ENCODE results near the gene ULBP2.
"Not testable (repeated sequence)": the region's sequence is repeated elsewhere in the genome, so short reads cannot be mapped to it uniquely, and the experiment has no call there.

Gene ULBP2

GRCh38 chr6:149951626-149952025, 9.8 kb downstream of the ULBP2 start:
- DNase-seq (ENCODE audit: low read depth): no peak

GRCh38 chr6:149953390-149953789, 11.6 kb downstream of the ULBP2 start:
- not testable (repeated sequence) for DNase-seq (ENCODE audit: low read depth)

- not testable (repeated sequence) for DNase-seq (ENCODE audit: low read depth)
Observed at GRCh38 chr6:149953934-149954327, 12.1 kb downstream of the ULBP2 start.

- not testable (repeated sequence) for DNase-seq (ENCODE audit: low read depth)
Observed at GRCh38 chr6:149954328-149954983, 12.6 kb downstream of the ULBP2 start.

GRCh38 chr6:149954984-149955653, 13.3 kb downstream of the ULBP2 start:
- not testable (repeated sequence) for DNase-seq (ENCODE audit: low read depth)

- DNase-seq (ENCODE audit: low read depth): not testable (repeated sequence)
Observed at GRCh38 chr6:149955654-149956317, 14.0 kb downstream of the ULBP2 start.

- not testable (repeated sequence) for DNase-seq (ENCODE audit: low read depth)
Observed at GRCh38 chr6:149958124-149958523, 16.3 kb downstream of the ULBP2 start.

GRCh38 chr6:149959806-149960205, 18.0 kb downstream of the ULBP2 start:
- DNase-seq (ENCODE audit: low read depth): not testable (repeated sequence)

GRCh38 chr6:149960488-149960887, 18.7 kb downstream of the ULBP2 start:
- no peak for DNase-seq (ENCODE audit: low read depth)

- no peak for DNase-seq (ENCODE audit: low read depth)
Observed at GRCh38 chr6:149961728-149962425, 20.1 kb downstream of the ULBP2 start.

GRCh38 chr6:149962461-149963211, 20.8 kb downstream of the ULBP2 start:
- DNase-seq (ENCODE audit: low read depth): no peak

GRCh38 chr6:149963212-149963461, 21.3 kb downstream of the ULBP2 start:
- no peak for DNase-seq (ENCODE audit: low read depth)

- DNase-seq (ENCODE audit: low read depth): peak; percentile 51
Observed at GRCh38 chr6:149963462-149964307, 21.9 kb downstream of the ULBP2 start, which contains the start of gene ULBP1. TSS of gene ULBP1 (plus strand) at chr6:149963943. CDS start at chr6:149964050, 107 bp downstream.

GRCh38 chr6:149964308-149965193, 22.7 kb downstream of the ULBP2 start:
- no peak for DNase-seq (ENCODE audit: low read depth)

- DNase-seq (ENCODE audit: low read depth): no peak
Observed at GRCh38 chr6:149965194-149966020, 23.6 kb downstream of the ULBP2 start.

GRCh38 chr6:149966319-149966718, 24.5 kb downstream of the ULBP2 start:
- not testable (repeated sequence) for DNase-seq (ENCODE audit: low read depth)

GRCh38 chr6:149967591-149967990, 25.8 kb downstream of the ULBP2 start:
- DNase-seq (ENCODE audit: low read depth): no peak

- not testable (repeated sequence) for DNase-seq (ENCODE audit: low read depth)
Observed at GRCh38 chr6:149967999-149968398, 26.2 kb downstream of the ULBP2 start.

- DNase-seq (ENCODE audit: low read depth): not testable (repeated sequence)
Observed at GRCh38 chr6:149968909-149969308, 27.1 kb downstream of the ULBP2 start.

All from stimulated activated CD8-positive, alpha-beta memory T cell treated with anti-CD3 and anti-CD28 coated beads, Interleukin-15, amount 100 ng/mL, for 1 hour (primary cell).